Midbrain (tissue), 1 donor: Measurements from ENCODE around the gene CYTH1.

ENCODE experiments used
- DNase-seq: peaks from one replicate; lab custom pipeline; 2025; lab: John Stamatoyannopoulos, UW

The CYTH1 gene

DNA sequence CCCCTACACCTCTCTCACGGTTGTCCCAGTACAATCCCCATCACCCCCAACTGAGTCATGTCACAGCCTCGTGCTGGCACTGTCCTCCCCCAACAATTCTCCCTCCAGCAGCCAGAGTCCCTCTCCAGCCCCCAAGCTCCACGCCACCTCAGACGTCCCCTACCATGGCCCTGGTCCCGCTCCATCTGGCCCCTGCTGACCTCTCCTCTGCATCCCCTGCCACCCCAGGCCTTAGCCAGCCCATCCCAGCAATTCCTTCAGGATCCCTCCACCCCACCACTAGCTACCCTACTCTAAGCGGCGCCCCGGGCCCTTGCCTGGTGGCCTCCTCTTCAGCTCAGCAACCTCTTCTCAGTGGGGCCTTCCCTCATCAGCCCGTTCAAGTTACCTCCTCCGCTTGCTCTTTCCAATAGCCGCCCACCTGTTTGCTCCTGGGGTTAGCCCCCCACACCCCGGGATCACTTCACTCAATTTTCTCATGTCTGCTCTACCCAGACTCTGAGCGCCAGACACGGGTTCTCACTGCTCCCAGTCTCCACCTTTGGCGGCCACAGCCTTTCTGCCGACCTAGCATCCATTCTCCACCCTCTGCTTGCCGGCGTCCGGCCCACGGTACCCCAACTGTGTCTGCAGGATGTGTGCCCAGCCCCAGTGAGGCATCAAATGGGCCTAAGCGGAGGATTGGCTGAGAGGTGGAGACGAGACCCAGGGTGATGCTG lies 112.7 kb downstream of the CYTH1 start:
- DNase-seq, result no peak

DNA sequence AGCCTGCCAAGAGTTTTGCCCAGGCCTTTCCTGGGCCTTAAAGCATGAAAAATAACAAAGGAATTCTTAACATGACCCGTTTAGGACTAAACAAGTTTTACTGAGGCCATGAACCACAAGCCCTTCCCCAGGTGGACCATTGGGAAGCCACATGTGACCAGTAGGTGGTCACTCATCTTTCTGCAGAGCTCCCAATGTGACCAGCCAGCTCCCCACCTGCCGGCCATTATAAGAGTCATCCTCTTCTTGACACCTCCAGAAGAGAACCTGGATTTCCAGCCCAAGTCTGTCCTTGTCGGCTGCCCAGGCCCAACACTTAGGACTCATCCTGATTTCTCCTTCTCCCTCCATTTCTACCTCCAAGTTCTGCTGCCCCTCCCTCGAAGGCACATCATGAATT lies 113.2 kb downstream of the CYTH1 start:
- no peak for DNase-seq

DNA sequence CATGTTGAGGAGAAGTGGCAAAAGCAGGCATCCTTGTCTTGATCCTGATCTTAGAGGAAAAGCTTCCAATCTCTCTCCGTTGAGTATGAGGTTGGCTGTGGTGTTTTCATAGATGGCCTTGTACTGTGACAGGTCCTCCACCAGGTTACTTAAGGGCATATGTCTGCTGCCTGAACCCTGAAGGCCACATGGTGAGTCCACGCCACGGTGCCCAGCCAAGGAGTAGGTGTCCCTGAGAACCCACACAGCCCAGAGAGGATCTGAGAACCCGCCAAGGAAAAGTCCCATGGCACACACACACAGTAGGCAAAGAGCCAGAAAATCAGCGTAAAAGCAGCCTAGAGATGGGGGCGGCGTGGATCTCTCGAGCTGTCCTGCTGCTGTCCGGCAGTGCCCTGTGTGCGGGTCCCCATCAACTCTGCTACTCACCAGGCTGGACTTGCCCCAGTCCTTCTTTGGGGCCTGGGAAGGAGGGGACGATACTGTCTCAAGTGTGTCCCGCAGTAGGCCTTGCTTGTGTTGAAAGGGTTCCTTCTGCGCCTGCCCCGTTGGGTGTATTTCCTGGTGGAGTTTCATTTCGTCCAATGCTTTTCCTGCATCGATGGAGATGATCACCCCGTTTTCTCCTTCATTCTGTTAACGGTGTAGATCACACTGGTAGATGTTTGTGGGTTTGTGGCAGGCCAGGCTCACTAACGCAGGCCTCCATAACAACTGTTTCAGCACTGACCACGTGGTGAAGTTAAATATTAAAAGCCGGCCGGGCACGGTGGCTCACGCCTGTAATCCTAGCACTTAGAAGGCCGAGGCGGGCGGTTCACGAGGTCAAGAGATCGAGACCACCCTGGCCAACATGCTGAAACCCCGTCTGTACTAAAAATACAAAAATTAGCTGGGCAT lies 114.1 kb downstream of the CYTH1 start:
- no peak for DNase-seq

DNA sequence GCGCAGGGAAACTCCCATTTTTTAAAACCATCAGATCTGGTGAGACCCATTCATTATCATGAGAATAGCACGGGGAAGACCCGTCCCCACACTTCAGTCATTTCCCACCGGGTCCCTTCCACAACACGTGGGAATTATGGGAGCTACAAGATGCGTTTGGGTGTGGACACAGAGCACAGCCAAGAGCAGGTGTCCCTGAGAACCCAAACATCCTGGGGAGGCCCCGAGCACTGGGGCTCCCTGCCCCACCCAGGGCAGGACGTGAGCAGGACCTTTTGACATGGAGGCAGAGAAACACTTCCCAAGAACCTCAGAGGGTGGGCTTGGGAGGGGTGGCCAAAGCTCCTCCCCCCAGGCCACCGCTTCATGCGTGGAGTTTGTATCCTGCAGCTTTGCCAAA lies 115.0 kb downstream of the CYTH1 start:
- no peak for DNase-seq

DNA sequence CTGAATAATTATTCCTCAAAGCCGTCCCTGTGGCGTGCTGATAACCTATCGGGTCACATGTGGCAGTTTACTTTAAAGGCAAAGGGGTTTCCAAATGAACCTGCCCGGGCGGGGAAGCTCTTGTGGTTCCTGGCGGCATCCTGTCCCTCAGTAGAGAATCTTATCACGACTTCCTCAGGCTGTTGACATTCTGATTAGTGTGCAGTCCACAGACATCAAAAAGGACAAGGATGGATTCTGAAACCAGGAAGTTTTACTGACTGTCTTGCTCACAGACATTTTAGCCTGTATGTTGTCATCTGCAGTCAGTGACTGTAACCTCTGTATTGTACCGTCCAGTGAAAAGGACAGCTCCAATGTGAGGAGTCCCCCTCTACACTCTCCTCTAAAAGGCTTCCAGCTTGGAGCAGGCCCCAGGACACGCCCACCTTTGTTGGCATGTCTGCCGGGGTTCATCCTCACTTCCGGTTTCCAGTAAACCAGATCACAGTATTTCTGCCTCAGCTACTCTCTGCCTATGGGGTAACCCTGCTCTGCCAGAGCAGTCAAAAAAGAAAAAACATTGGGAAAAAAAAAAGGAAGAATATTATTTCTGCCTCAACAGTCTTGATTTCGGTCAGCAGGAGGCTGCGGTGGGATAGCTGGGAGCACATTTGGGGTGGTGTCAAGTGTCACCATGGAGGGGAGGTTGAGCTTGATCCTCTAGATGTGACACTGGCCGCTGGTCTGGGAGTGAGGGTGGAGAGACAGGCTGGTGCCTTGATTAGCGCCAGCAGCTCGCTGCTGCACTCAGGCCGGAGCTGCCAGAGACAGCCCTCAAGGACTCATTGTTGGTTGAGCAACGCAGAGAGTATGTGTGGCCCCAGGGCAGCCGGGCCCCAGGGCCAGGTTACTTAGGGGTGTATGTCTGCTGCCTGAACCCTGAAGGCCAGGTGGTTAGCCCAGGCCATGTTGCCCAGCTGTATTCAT lies 115.8 kb downstream of the CYTH1 start:
- peak; percentile 23 for DNase-seq

DNA sequence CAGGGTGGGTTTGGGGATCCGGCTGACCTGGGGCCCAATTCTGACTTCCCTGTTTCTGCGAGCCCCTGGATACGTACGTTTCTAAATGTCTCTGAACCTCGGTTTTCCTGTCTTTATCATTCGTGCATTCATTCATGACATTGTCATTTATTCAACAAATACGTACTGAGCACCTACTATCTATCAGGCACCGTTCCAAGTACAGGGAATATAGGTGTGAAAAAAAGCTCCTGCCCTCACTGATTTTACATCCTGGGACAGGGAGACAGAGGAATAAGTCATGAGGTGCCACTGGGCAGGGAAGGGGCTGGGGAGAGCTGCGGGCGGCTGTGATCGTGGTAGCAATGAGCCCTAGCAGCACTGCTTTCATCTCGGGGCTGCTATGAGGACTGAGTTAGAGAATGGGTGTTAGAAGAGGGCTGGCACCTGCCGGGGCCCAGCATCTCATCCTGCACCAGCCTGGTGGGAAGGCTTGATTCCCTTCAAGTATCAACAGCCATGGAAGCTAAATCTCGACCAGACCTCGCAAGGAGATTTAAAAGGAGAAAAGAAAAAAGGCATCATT lies 116.6 kb downstream of the CYTH1 start:
- DNase-seq, result no peak

DNA sequence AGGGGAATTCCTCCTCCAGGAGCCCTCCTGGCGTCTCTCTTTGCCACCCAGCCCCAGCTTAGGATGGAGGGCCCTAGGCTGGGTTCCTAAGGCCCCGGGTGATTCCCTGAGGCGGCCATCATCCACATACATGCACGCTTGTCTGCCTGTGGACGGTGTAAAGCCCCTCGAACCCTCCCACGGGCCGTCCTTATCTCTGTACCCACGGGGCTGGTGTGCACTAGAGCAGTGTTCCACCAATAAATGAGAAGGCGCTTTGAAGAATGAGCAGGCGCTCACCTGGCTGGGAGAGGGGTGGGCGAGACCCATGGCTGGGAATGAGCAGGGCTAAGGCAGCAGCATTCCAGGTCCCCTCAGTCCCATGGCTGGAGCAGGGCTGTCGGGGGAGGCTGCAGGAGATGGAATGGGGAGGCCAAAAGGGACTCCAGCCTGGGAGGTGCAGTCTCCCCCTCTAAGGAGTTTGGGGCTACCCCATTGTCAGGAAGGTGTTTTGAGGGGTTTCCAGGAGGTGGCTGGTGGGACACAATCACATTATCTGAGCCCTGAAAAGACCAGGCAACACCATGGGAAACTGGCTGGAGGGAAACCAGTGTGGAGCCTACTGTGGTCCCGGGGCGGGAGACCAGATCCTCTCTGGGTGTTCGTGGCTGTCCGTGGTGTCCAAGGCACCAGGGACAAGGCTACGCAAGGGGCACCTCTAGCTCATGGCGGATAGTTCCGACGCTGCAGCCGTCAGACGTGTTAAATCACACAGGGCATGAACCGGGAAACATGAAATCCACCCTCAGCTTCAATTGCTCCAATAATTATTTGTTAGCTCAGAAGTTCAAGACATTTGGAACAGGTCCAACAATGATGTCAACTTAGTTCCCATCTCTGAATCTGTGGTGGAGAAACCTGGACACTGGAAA lies 117.3 kb downstream of the CYTH1 start:
- DNase-seq, result no peak

DNA sequence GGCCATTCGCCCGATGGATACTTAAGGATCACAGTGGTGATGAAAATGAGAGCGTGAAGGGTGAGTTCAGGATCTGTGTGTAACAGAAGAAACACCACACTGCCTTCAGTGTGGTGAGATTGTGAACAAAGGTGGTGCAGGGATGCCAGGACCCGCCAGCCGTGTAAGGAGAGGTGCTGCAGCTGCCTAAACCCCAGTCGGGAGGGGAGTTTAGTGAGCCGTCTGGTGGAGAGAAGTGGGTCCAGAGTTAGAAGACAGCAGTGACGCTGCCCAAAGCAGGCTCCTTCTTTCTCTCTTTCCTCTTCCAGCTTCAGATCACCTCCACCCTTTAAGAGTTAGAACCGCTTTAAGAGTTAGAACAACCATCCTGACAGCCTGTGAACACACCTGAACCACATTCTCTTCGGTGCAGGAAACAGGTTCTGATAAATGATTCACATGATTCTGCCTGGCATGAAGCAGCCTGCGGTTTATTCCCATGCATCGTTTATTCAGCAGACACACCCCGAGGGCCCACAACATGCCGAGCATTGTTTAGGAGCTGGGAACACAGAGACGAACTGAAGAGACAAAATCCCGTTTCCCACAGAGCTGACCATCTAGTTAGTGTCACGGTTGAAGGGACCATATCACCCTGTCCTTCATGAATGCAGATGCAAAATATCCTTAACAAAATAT lies 120.8 kb downstream of the CYTH1 start:
- DNase-seq, result no peak

DNA sequence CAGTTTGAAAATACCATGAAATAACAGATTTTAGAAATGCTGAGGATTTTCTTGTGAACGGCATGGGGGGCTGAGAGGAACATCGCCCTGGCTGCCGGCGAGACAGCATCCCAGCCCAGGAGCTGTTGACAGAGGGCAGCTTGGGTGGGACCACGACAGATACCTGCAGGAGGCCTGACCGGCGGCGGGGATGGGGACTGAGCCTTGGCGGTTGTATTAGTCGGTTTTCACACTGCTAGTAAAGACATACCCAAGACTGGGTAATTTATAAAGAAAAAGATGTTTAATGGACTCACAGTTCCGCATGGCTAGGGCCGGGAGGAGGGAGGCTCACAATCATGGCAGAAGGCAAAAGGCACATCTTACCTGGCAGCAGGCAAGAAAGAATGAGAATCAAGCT lies 122.5 kb downstream of the CYTH1 start:
- no peak for DNase-seq

DNA sequence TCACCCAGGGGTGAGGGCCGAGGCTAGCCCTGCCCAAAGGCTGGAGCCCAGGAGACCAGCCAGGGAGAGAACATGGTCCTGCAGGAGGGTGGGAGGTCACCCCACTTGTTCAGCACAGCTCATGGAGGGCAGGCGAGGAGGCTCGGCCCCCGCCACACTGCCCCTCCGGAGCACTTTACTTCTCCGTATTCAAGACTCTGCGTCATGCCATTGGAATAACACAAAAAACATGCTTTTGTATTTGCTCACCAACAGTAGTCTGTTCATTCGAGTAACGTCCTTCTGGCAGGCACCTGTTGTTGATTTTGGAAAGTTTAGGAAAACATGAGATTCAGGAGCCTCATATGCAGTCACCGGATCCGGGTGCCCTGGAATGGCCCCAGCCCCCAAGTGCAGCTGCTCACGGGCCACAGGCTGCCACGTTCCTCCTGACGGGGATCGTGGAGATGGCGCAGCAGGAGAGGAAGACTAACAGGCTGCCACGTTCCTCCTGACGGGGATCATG lies 123.7 kb downstream of the CYTH1 start:
- DNase-seq, result no peak

DNA sequence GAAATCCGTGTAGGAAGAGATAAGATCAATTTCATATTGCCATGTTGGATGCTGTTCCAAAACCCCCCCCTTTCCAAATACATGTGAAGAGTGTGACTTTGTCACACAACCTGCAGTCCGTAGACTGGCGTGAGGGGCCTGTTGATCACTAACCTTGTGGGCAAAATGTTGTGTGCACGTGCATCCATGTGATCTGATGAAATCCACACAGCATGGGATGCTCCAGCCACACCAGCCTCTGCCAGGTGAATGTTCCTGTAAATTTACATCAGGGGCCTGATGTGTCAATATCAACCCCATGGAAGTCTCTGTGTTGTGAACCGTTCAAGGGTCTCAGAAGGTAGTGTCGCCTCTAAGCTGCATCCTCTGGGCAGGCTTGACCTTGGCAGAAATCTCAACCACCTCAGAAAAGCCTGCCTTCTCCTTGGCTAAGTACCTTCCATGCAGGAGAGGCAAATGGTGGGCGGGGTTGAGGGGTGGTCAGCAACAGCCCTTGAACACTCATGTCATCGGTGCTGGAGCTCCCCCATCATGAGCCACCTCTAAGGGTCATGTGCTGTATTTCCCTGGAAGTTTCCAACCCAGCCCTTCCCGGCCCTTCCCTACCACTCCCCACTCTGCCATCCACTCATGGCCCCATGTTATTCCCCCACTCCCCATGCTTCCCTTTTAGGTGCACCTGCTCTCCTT lies 126.7 kb downstream of the CYTH1 start:
- DNase-seq, result no peak

DNA sequence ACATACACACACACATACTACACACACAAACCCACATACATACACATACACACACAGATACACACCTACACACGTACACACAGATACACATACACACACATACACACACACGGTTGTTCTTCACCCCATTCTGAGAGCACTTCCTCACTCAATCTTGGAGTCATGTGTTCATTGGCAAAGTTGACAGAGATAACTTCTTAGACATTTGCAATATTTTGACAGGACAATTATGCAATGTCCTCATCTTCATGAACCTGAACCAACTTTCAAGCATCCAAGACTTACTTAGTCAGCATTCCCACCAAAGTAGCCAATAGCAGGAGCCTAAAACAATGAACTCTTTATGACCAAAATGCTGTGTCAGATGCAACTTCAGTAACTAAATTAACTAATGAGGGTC lies 127.7 kb downstream of the CYTH1 start:
- no peak for DNase-seq

DNA sequence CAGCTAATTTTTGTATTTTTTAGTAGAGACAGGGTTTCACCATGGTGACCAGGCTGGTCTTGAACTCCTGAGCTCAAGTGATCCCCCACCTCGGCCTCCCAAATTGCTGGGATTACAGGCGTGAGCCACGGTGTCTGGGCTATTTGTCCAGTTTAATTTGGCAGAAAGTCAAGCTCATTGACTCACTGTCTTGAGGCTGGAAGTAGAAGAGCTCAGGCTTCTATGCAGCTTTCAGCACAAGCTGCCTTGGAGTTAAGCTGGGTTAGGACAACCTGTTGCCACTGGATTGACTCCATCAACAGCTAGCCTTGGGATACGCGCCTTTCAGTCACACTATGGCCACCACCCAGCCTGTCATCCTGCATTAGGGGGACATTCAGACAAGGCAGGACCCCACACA lies 128.7 kb downstream of the CYTH1 start:
- no peak for DNase-seq

DNA sequence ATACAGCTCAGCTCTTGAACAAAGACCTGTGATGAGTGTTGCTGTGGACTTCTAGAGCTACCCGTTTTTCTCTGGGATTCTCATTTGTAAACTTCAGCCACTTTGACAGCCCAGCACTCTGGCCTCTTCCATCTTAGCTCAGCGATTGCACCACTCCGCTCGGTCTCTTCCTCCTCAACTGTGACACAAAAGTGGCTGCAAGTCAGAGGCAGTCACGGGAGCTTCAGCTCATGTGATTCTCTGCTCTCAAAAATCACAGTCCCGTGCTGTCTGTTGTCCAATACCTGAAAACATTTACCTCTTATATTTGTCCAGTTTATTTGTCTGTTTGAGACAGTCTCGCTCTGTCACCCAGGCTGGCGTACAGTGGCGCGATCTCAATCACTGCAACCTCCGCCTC lies 129.2 kb downstream of the CYTH1 start:
- no peak for DNase-seq

DNA sequence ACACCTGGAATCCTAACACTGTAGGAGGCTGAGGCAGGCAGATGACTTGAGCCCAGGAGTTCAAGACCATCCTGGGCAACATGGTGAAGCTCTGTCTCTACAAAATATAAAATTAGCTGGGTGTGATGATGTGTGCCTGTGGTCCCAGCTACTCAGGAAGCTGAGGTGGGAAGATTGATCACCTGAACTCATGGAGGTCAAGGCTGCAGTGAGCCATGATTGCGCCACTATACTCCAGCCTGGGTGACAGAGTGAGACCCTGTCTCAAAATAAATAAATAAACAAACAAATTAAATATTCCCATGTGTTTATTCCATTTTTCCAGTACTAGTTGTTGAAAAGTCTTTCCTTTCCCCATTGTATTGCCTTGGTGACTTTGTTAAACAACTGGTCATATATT lies 130.0 kb downstream of the CYTH1 start:
- no peak for DNase-seq

DNA sequence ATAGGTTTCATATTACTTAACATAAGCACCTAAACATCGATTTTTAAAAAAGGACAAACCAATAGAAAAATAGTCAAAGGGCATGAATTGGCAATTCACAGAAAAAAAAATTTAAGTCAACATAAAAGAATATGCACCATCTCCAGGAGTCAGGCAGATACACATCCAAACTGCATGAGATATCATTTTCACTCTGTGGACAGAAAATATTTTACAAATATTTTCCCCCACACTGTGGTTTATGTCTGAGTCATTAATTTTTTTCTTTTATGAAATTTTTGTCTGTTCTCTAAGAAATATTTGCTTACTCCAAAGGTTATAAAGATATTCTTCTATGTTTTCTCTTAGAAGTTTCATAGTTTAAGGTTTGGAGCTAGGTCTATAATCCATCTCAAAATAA lies 130.5 kb downstream of the CYTH1 start:
- no peak for DNase-seq

DNA sequence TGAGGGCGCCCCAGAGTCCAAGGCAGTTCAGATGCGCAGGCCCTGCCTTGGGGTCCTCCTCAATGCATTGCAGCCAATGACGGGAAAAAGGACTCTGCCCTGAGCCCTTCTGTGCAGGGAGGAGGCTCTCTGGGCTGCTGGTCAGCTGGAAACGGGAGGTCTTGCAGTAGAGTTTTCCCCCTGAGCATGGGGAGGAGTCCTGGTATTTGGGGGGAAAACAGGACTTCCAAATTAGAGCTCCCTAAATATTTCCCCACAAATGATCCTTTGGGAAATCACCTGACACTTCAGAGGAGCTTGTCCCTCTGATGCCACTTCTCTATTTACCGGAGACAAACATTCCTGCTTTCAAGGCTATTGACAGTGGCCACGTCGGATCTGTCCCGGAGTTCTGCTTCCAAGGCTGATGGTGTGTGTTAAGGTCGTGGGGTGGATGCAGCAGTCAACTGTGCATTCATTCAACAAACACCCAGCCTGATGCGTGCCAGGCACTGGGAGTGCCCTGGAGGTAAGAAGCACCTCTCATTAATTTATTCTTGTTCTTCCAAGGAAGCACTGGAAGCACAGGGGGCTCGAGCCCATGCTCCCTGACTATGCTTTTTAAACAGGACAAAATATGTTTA lies 131.9 kb downstream of the CYTH1 start:
- no peak for DNase-seq

DNA sequence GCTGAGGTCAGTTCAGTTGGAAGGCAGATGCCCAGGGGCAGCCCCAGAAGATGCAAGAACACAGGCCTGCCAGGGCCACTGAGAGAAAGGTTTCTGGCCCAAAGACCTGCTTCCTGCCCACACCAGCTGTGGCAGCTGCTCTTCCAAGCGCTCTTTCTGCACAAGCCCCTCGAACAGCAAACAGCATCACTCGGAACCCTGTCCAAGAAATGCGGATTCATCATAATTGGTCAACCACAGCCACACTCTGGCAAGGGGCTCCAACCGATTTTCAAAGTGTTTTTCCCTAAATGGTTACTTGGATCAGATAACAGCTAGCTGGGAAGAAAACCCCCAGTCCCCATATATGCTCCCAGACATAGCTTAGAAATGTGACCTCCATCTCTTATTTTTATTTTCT lies 133.8 kb downstream of the CYTH1 start:
- DNase-seq, result no peak

DNA sequence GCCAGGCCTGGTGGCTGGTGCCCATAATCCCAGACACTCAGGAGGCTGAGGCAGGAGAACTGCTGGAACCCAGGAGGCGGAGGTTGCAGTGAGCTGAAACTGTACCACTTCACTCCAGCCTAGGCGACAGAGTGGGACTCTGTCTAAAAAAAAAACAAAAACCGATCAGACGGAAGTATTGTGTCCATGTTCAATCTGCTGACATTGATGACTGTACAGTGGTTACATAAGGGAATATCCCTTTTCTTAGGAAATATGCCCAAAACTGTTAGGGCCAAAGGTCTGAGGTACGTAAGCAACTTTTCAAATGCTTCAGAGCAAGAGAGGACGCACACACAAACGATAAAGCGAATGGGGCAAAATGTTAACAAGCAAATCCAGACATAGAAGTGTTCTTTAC lies 135.0 kb downstream of the CYTH1 start:
- DNase-seq, result no peak
